Heart left ventricle (tissue), 13 donors: ENCODE data around the gene HIPK2.

Source experiments
- POLR2A ChIP-seq, 2 donors: fragments of 450-650 bp; IDR thresholded peaks; one replicate each; pipeline ENCODE4 v1.6.1; 2017; ENCODE audit warnings: antibody characterized with exemption in 2 of 2, mild to moderate bottlenecking in 2 of 2, moderate library complexity in 2 of 2
- TF ChIP-seq, protein P1 (sequence below), 12 donors: fragments of 200-600 bp; sonication (generic) in 4 of 12; IDR thresholded peaks; one replicate each; pipeline versions ENCODE4 v1.5.0 to v1.8.0; 2018 to 2022; ENCODE audit warnings: antibody characterized with exemption in 12 of 12, mild to moderate bottlenecking in 5 of 12
- donor health status: ischemic (EF 13 %, LVEDD 7.1; RV severe dilation, severe dysfunction).
- donor health status: DM: no; HTN: yes; CAD: no.
- donor health status: DM: no; HTN: no; CAD: no.
- donor health status: ischemic (EF 25% LVEDD 6.9; RV normal size, moderate dysfunction).
- donor health status: ischemic (EF 25% LVEDD 5.7; RV mildly dilated, moderate dysfunction).
- donor health status: ischemic (EF 35%, LVEDD 5.7; RV mildly dilated, moderate dysfunction).
- donor health status: nonischemic (EF 11% LVEDD 7.7; RV severe dilation, severe dysfunction).
- donor health status: DM: yes; HTN: yes; CAD: no.
- donor health status: PGD.
- donor health status: ischemic (EF 29% LVEDD 5.4; RV normal size, mild dysfunction).
- donor health status: nonischemic (EF 23%, LVEDD 6.1; RV moderate dilation, normal function).

DNA sequence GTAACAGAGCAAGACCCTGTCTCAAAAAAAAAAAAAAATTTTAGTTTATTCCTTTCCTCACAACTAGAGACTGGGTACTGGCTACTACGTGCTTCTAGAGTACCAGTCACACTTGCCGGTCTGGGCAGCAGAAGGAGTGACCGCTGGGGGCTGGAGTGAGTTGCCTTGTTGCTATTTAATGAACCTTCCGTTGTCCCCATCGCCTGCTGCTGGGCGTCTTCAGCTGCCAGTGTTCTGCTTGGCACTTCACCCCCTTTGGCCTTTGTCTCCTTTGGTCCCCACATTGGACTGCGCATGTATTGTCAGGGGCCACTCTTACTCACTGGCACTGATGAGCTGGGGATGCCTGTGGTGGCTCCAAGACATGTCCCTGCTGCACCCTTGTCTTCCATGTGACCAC, 143.7 kb downstream of the HIPK2 start:
- TF ChIP-seq, protein P1, sequence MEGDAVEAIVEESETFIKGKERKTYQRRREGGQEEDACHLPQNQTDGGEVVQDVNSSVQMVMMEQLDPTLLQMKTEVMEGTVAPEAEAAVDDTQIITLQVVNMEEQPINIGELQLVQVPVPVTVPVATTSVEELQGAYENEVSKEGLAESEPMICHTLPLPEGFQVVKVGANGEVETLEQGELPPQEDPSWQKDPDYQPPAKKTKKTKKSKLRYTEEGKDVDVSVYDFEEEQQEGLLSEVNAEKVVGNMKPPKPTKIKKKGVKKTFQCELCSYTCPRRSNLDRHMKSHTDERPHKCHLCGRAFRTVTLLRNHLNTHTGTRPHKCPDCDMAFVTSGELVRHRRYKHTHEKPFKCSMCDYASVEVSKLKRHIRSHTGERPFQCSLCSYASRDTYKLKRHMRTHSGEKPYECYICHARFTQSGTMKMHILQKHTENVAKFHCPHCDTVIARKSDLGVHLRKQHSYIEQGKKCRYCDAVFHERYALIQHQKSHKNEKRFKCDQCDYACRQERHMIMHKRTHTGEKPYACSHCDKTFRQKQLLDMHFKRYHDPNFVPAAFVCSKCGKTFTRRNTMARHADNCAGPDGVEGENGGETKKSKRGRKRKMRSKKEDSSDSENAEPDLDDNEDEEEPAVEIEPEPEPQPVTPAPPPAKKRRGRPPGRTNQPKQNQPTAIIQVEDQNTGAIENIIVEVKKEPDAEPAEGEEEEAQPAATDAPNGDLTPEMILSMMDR (IDR thresholded peaks at IDR 0.05) = no peak
- TF ChIP-seq POLR2A (IDR thresholded peaks at IDR 0.05) = no peak
